Measurements from ENCODE around the gene REXO5. TPM values are rescaled to one million over a fixed set of nuclear protein-coding genes. Genes with fewer than 3 reads are reported as not detected.

Gene REXO5
- total and polyA plus RNA-seq, 8 donors: 4.7 to 31.7 (median 7.2) TPM

DNA sequence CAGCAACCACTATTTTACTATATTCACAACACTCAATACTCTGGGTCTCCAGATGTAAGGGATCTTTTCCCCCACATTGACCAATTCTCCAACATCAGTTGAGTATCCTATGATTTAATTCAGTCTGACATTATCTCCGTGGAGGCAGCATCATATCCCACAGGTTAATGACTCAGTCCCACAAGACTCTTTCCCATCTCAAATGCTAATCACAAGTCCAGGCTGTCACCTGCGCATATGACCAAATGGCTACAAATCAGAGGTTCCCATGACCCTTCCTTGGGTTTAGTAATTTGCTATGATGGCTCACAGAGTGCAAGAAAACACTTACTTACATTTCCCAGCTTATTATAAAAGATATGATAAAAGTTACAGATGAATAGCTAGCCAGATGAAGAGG, 23.9 kb upstream of the REXO5 start:
- Histone ChIP-seq H3K9me3 (no peaks in the 10 kb centered on the region), H3K4me1 (no peaks in the 10 kb centered on the region), H3K27me3 (no peaks in the 10 kb centered on the region), H3K4me3 (no peak overlapping the region), H3K27ac (no peak overlapping the region), H3K36me3 (peaks cover 0 to 62% (median 48%) of the 10 kb centered on the region in 4 donors)
- WGBS, 5 donors: 80 to 97% (median 93%) methylated on average over 2 of the region's 2 CpGs
- no peak for TF ChIP-seq EP300 (IDR thresholded peaks at IDR 0.05)
- no peak for TF ChIP-seq CTCF (IDR thresholded peaks at IDR 0.05)
- no peak for TF ChIP-seq POLR2AphosphoS5 (IDR thresholded peaks at IDR 0.05)
- TF ChIP-seq POLR2A (IDR thresholded peaks at IDR 0.05): no peak
- DNase-seq: no peak
- intact Hi-C loops (cut with DNase I; ENCODE audit: low total_unique reads): no loop called here

GRCh38 chr16:20784204-20784603, 22.1 kb upstream of the REXO5 start:
- Histone ChIP-seq H3K27ac (no peak overlapping the region), H3K27me3 (no peaks in the 10 kb centered on the region), H3K4me3 (no peak overlapping the region), H3K36me3 (peaks cover 0 to 45% (median 31%) of the 10 kb centered on the region in 4 donors), H3K9me3 (no peaks in the 10 kb centered on the region), H3K4me1 (no peaks in the 10 kb centered on the region)
- TF ChIP-seq POLR2AphosphoS5 (IDR thresholded peaks at IDR 0.05) (no peak), POLR2A (IDR thresholded peaks at IDR 0.05) (no peak), EP300 (IDR thresholded peaks at IDR 0.05) (no peak), CTCF (IDR thresholded peaks at IDR 0.05) (no peak)
- DNase-seq: no peak
- intact Hi-C loops (cut with DNase I; ENCODE audit: low total_unique reads): no loop called here

DNA sequence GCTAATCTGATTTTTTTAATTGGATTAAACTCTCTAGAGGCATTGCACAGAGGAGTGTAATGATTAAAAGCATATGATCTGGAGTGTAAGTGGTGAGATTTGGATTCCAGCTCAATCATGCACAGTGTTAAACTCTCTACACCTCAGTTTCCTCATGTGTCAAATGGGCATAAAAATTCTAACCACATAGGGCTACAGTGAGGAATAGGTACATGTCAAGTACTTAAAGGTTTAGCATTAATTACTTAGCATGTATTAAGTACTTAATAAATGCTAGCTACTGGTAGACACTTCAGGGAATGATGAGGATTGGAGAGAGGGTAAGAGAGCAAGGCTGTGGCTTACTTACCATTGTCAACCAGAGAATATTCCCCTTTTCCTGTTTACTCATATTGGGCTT, 17.2 kb upstream of the REXO5 start:
- no peaks in the 10 kb centered on the region for H3K27me3 ChIP-seq
- DNase-seq: no peak
- H3K9me3 ChIP-seq: no peaks in the 10 kb centered on the region
- intact Hi-C loops (cut with DNase I; ENCODE audit: low total_unique reads): no loop called here
- TF ChIP-seq CTCF (IDR thresholded peaks at IDR 0.05): no peak
- no peak for TF ChIP-seq EP300 (IDR thresholded peaks at IDR 0.05)
- TF ChIP-seq POLR2A (IDR thresholded peaks at IDR 0.05): no peak
- TF ChIP-seq POLR2AphosphoS5 (IDR thresholded peaks at IDR 0.05): no peak
- no peak overlapping the region for H3K27ac ChIP-seq
- H3K36me3 ChIP-seq: peaks cover 0 to 6% (median under 1%) of the 10 kb centered on the region in 4 donors
- no peak overlapping the region for H3K4me3 ChIP-seq
- no peaks in the 10 kb centered on the region for H3K4me1 ChIP-seq

GRCh38 chr16:20791923-20792612, 14.3 kb upstream of the REXO5 start:
- WGBS, 5 donors: 84 to 94% (median 91%) methylated on average over 5 of the region's 5 CpGs
- Histone ChIP-seq H3K9me3 (no peaks in the 10 kb centered on the region), H3K36me3 (peaks cover 0 to 6% (median 3%) of the 10 kb centered on the region in 4 donors), H3K4me1 (peaks cover 0 to 3% (median 0%) of the 10 kb centered on the region in 4 donors), H3K4me3 (no peak overlapping the region), H3K27me3 (no peaks in the 10 kb centered on the region), H3K27ac (no peak overlapping the region)
- DNase-seq: no peak
- TF ChIP-seq POLR2A (IDR thresholded peaks at IDR 0.05) (no peak), EP300 (IDR thresholded peaks at IDR 0.05) (no peak), CTCF (IDR thresholded peaks at IDR 0.05) (no peak), POLR2AphosphoS5 (IDR thresholded peaks at IDR 0.05) (no peak)
- intact Hi-C loops (cut with DNase I; ENCODE audit: low total_unique reads): loop anchor here (5.0 to 10.0 kb wide), 2 partner anchors 55 to 293 kb away; no protein-coding TSS in a partner anchor

Measured in stomach (tissue), 9 donors.